ENCODE measurements around the gene RSPH10B2. TPM values are rescaled to one million over a fixed set of nuclear protein-coding genes. Genes with fewer than 3 reads are reported as not detected.
"Not testable (repeated sequence)": the region's sequence is repeated elsewhere in the genome, so short reads cannot be mapped to it uniquely, and the experiment has no call there.

Gene RSPH10B2
- total RNA-seq, 1 experiment from 2014 or later: 0.33 TPM

DNA sequence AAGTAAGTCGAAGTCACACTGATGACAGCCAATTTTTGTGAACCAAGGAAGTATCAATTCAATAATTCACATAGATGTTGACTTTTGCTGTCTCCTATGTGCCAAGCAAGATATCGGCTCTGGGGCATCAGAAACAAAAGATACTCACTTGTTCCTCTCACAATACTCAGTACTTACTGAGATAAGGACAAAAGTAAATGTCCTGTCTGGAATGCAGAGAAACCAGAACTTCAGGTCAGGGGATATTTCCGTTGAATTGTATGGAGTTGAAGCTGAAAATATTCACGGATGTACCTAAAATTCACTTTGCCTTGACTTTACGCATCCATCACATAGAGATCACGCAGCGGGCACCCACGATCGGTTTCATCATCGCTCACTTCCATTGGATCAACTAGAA is 83.2 kb downstream of the RSPH10B2 start:
- not testable (repeated sequence) for H3K4me3 Mint-ChIP-seq; H3K27ac ChIP-seq (ENCODE audit: insufficient read length, low read depth, low read length); H3K4me2 ChIP-seq (ENCODE audit: insufficient read depth, insufficient read length, low read length); H2BK5ac ChIP-seq (ENCODE audit: insufficient read length, low read length); H3K79me1 ChIP-seq (ENCODE audit: insufficient read depth, low read depth, low read length, poor library complexity, severe bottlenecking); DNase-seq; H3K27ac Mint-ChIP-seq; H3K4me1 Mint-ChIP-seq; H3K36me3 Mint-ChIP-seq (ENCODE audit: insufficient read depth in 1 of 3, low read depth in 3 of 3); H3T11ph ChIP-seq (ENCODE audit: low read length); H2AFZ ChIP-seq (ENCODE audit: low read length); H2BK12ac ChIP-seq (ENCODE audit: insufficient read length, low read depth, low read length); H3K9me3 ChIP-seq (ENCODE audit: control insufficient read depth, low read depth, low read length); H3K4ac ChIP-seq (ENCODE audit: low read depth, low read length); H3K9ac ChIP-seq (ENCODE audit: extremely low read depth, insufficient read length, low read length); H4K91ac ChIP-seq (ENCODE audit: insufficient read length, low read depth, low read length); H4K20me1 ChIP-seq (ENCODE audit: control insufficient read depth, insufficient read depth, insufficient read length); H2BK20ac ChIP-seq (ENCODE audit: low read depth, low read length, poor library complexity, severe bottlenecking); H2AK5ac ChIP-seq (ENCODE audit: insufficient read length, low read length); H3K4me1 ChIP-seq (ENCODE audit: insufficient read depth, low read length); H3K23ac ChIP-seq (ENCODE audit: insufficient read length, low read depth, low read length); H3K14ac ChIP-seq (ENCODE audit: insufficient read depth, low read length); H3K79me2 ChIP-seq (ENCODE audit: insufficient read depth, low read length); H4K5ac ChIP-seq (ENCODE audit: insufficient read length, low read depth, low read length); H4K8ac ChIP-seq (replicated peaks; ENCODE audit: insufficient read length, low read depth, low read length); H3K27me3 ChIP-seq (ENCODE audit: insufficient read depth, low read length); H3K23me2 ChIP-seq (ENCODE audit: insufficient read length, low read depth, low read length, poor library complexity, severe bottlenecking); H2BK120ac ChIP-seq (ENCODE audit: low read depth, low read length, poor library complexity, severe bottlenecking); H3K9me3 Mint-ChIP-seq; H3K18ac ChIP-seq (ENCODE audit: insufficient read length, low read depth, low read length); H2BK15ac ChIP-seq (ENCODE audit: low read depth, low read length); H3K56ac ChIP-seq (ENCODE audit: insufficient read length, low read depth, low read length)
- WGBS (ENCODE audit: extremely low coverage, insufficient read length, low lambda C conversion rate): no CpG with 5 or more reads among the region's 10 CpGs
- H3K27me3 Mint-ChIP-seq (ENCODE audit: low read depth): peaks cover 14% of the 10 kb centered on the region

DNA sequence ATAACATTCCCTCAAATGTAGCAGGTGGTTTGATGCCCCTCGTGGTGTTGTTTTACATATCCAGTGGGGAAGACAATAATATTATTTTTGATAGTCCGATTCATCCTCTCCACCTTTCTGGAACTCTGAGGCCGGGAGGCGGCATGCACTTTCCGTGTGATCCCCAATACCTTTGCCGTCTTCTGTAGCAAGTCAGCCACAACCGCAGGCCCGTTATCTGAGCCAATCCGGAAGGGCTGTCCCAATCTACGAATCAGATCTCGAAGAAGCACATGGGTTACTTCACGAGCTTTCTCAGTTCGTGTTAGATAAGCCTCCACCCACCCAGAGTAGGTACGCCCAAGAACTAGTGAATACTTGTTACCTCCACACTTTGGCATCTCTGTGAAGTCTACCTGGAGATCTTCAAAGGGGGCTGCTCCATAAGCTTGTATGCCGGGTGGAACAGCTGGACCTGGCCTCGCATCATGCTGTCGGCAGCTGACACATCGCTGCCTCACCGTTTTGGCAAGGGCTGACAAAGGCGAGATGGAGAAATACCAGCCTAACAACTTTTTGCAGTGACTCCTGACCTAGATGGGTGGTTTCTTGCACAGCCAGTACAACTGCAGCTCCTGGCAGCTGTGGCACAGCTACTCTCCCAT is 88.5 kb downstream of the RSPH10B2 start:
- H4K8ac ChIP-seq (replicated peaks; ENCODE audit: insufficient read length, low read depth, low read length); H3K4me1 ChIP-seq (ENCODE audit: insufficient read depth, low read length); H2BK5ac ChIP-seq (ENCODE audit: insufficient read length, low read length); H3T11ph ChIP-seq (ENCODE audit: low read length); H3K79me2 ChIP-seq (ENCODE audit: insufficient read depth, low read length); H3K56ac ChIP-seq (ENCODE audit: insufficient read length, low read depth, low read length); H3K4ac ChIP-seq (ENCODE audit: low read depth, low read length); H2BK12ac ChIP-seq (ENCODE audit: insufficient read length, low read depth, low read length); H3K23ac ChIP-seq (ENCODE audit: insufficient read length, low read depth, low read length); H2AK5ac ChIP-seq (ENCODE audit: insufficient read length, low read length); H3K23me2 ChIP-seq (ENCODE audit: insufficient read length, low read depth, low read length, poor library complexity, severe bottlenecking); H3K27ac ChIP-seq (ENCODE audit: insufficient read length, low read depth, low read length); H4K91ac ChIP-seq (ENCODE audit: insufficient read length, low read depth, low read length); H3K18ac ChIP-seq (ENCODE audit: insufficient read length, low read depth, low read length); H3K79me1 ChIP-seq (ENCODE audit: insufficient read depth, low read depth, low read length, poor library complexity, severe bottlenecking); H3K27me3 ChIP-seq (ENCODE audit: insufficient read depth, low read length); H2BK120ac ChIP-seq (ENCODE audit: low read depth, low read length, poor library complexity, severe bottlenecking); H2AFZ ChIP-seq (ENCODE audit: low read length); H3K14ac ChIP-seq (ENCODE audit: insufficient read depth, low read length); H4K5ac ChIP-seq (ENCODE audit: insufficient read length, low read depth, low read length); H3K27me3 Mint-ChIP-seq (ENCODE audit: low read depth); H4K20me1 ChIP-seq (ENCODE audit: control insufficient read depth, insufficient read depth, insufficient read length); H3K4me3 Mint-ChIP-seq; H3K9me3 Mint-ChIP-seq; H2BK20ac ChIP-seq (ENCODE audit: low read depth, low read length, poor library complexity, severe bottlenecking); H2BK15ac ChIP-seq (ENCODE audit: low read depth, low read length); H3K36me3 Mint-ChIP-seq (ENCODE audit: insufficient read depth in 1 of 3, low read depth in 3 of 3); DNase-seq; H3K9me3 ChIP-seq (ENCODE audit: control insufficient read depth, low read depth, low read length); H3K4me2 ChIP-seq (ENCODE audit: insufficient read depth, insufficient read length, low read length); H3K27ac Mint-ChIP-seq; H3K9ac ChIP-seq (ENCODE audit: extremely low read depth, insufficient read length, low read length): not testable (repeated sequence)
- no CpG with 5 or more reads among the region's 20 CpGs for WGBS (ENCODE audit: extremely low coverage, insufficient read length, low lambda C conversion rate)
- H3K4me1 Mint-ChIP-seq: peaks cover 15% of the 10 kb centered on the region in 2 experiments

All from H9 (cell line).